Activated CD8-positive, alpha-beta memory T cell treated with anti-CD3 and anti-CD28 coated beads for 36 hours (primary cell): ENCODE data around the gene ANXA3. TPM values are rescaled to one million over a fixed set of nuclear protein-coding genes. Genes with fewer than 3 reads are reported as not detected.
"Not testable (repeated sequence)": the region's sequence is repeated elsewhere in the genome, so short reads cannot be mapped to it uniquely, and the experiment has no call there.

Experiments
- CTCF ChIA-PET: fragments of 350-600 bp; sonication (Branson Sonifier 250); formaldehyde crosslinking; loops from one replicate; lab custom pipeline; 2021; ENCODE audit warnings: antibody characterized with exemption; lab: Charles Lee
- POLR2A ChIA-PET: fragments of 350-600 bp; sonication (Branson Sonifier 250); formaldehyde crosslinking; loops from one replicate; lab custom pipeline; 2021; ENCODE audit warnings: antibody characterized with exemption; lab: Charles Lee
- total RNA-seq, 2 experiments: library from RNA; stranded (reverse); gene quantifications; one replicate each; pipeline ENCODE4 v1.2.3, GENCODE V29; 2021

The ANXA3 gene
- total RNA-seq: under 1 TPM; 0.21 to 0.31 TPM

GRCh38 chr4:78551420-78552351 lies at the start of gene ANXA3:
ANXA3 (plus strand) TSS chr4:78551770; CDS start chr4:78554474, 2,704 bp downstream.
- ChIA-PET POLR2A (no interaction called here), CTCF (no interaction called here)

GRCh38 chr4:78506260-78506659 lies 45.3 kb upstream of the ANXA3 start:
- POLR2A ChIA-PET, CTCF ChIA-PET: not testable (repeated sequence)

- CTCF ChIA-PET: no interaction called here
- POLR2A ChIA-PET: no interaction called here
Observed at GRCh38 chr4:78509043-78509442, 42.5 kb upstream of the ANXA3 start.

- POLR2A ChIA-PET: no interaction called here
- CTCF ChIA-PET: no interaction called here
Observed at GRCh38 chr4:78510108-78510507, 41.5 kb upstream of the ANXA3 start.

GRCh38 chr4:78510681-78511080 lies 40.9 kb upstream of the ANXA3 start:
- CTCF ChIA-PET: no interaction called here

GRCh38 chr4:78512357-78512920 lies 39.1 kb upstream of the ANXA3 start:
- ChIA-PET CTCF (no interaction called here), POLR2A (no interaction called here)

More at GRCh38 chr4:78510681-78511080, 40.9 kb upstream of the ANXA3 start:
- POLR2A ChIA-PET: no interaction called here

GRCh38 chr4:78513411-78513975 lies 38.1 kb upstream of the ANXA3 start:
- CTCF ChIA-PET: no interaction called here

GRCh38 chr4:78517050-78517652 lies 34.4 kb upstream of the ANXA3 start:
- CTCF ChIA-PET: no interaction called here

More at GRCh38 chr4:78513411-78513975, 38.1 kb upstream of the ANXA3 start:
- POLR2A ChIA-PET: no interaction called here

GRCh38 chr4:78518561-78518960 lies 33.0 kb upstream of the ANXA3 start:
- ChIA-PET CTCF (no interaction called here), POLR2A (no interaction called here)

More at GRCh38 chr4:78517050-78517652, 34.4 kb upstream of the ANXA3 start:
- POLR2A ChIA-PET: no interaction called here

GRCh38 chr4:78519962-78520361 lies 31.6 kb upstream of the ANXA3 start:
- ChIA-PET POLR2A (no interaction called here), CTCF (no interaction called here)

- POLR2A ChIA-PET: no interaction called here
- CTCF ChIA-PET: no interaction called here
Observed at GRCh38 chr4:78520808-78521226, 30.8 kb upstream of the ANXA3 start.

- CTCF ChIA-PET: no interaction called here
- POLR2A ChIA-PET: no interaction called here
Observed at GRCh38 chr4:78524009-78524408, 27.6 kb upstream of the ANXA3 start.

- ChIA-PET CTCF (no interaction called here), POLR2A (no interaction called here)
Observed at GRCh38 chr4:78525559-78525958, 26.0 kb upstream of the ANXA3 start.

- CTCF ChIA-PET: no interaction called here
- POLR2A ChIA-PET: no interaction called here
Observed at GRCh38 chr4:78527103-78527502, 24.5 kb upstream of the ANXA3 start.

- ChIA-PET POLR2A (no interaction called here), CTCF (no interaction called here)
Observed at GRCh38 chr4:78527555-78527954, 24.0 kb upstream of the ANXA3 start.

- CTCF ChIA-PET: no interaction called here
- POLR2A ChIA-PET: no interaction called here
Observed at GRCh38 chr4:78528327-78528726, 23.2 kb upstream of the ANXA3 start.

- POLR2A ChIA-PET: no interaction called here
- CTCF ChIA-PET: no interaction called here
Observed at GRCh38 chr4:78529569-78530209, 21.9 kb upstream of the ANXA3 start.

GRCh38 chr4:78532046-78532445 lies 19.5 kb upstream of the ANXA3 start:
- ChIA-PET POLR2A (no interaction called here), CTCF (interaction anchor here (0.6 kb wide), 1 partner anchor 77 kb away, joined by 4 read pairs; no protein-coding TSS in a partner anchor)

- POLR2A ChIA-PET: no interaction called here
- CTCF ChIA-PET: interaction anchor here (0.7 kb wide), 1 partner anchor 9 kb away, joined by 3 read pairs; no protein-coding TSS in a partner anchor
Observed at GRCh38 chr4:78533854-78534253, 17.7 kb upstream of the ANXA3 start.
